Keratinocyte (primary cell): ENCODE measurements around the gene CCDC85C. TPM values are rescaled to one million over a fixed set of nuclear protein-coding genes. Genes with fewer than 3 reads are reported as not detected.
A peak's percentile ranks its signal among the peaks of the same experiment; 100 is the strongest.

Experiments
- DNase-seq: peaks from one replicate; pipeline ENCODE4 v3.0.0-alpha.2; 2011; ENCODE audit warnings: low read depth, missing footprints, low spot score
- FAIRE-seq: peaks from 2 replicates; lab custom pipeline; 2011; peaks lifted over from hg19 to GRCh38; lab: Jason Lieb, UNC
- H2AFZ ChIP-seq: 2 replicates; pipeline ENCODE4 v1.6.0; 2012; ENCODE audit warnings: low read length, control low read depth, inconsistent platforms; ENCODE audit not compliant: control insufficient read depth
- H3K27ac ChIP-seq: 2 replicates; pipeline ENCODE4 v1.5.1; 2011; ENCODE audit warnings: low read length; ENCODE audit not compliant: control insufficient read depth, insufficient read depth
- H3K27me3 ChIP-seq: 3 replicates; pipeline ENCODE4 v1.6.0; 2011; ENCODE audit warnings: low read length; ENCODE audit not compliant: control insufficient read depth, insufficient read depth; ENCODE audit errors: extremely low read depth
- H3K36me3 ChIP-seq, 2 experiments: 2 replicates in 1 of 2; 3 replicates in 1 of 2; pipeline ENCODE4 v1.5.1; 2011; ENCODE audit warnings: low read length in 2 of 2, mild to moderate bottlenecking in 1 of 2; ENCODE audit not compliant: control insufficient read depth in 2 of 2, insufficient read depth in 2 of 2; ENCODE audit errors: extremely low read depth in 1 of 2
- H3K4me1 ChIP-seq: 3 replicates; pipeline ENCODE4 v1.5.1; 2011; ENCODE audit warnings: low read length; ENCODE audit not compliant: control insufficient read depth, insufficient read depth; ENCODE audit errors: extremely low read depth
- H3K4me2 ChIP-seq: 3 replicates; pipeline ENCODE4 v1.6.0; 2011; ENCODE audit warnings: low read depth, low read length; ENCODE audit not compliant: control insufficient read depth, insufficient read depth; ENCODE audit errors: extremely low read depth
- H3K4me3 ChIP-seq, 3 experiments: fragments of 200-600 bp in 1 of 3; sonication (generic) in 1 of 3; 2 replicates in 2 of 3; 3 replicates in 1 of 3; pipeline ENCODE4 v1.5.1; 2011 to 2016; ENCODE audit warnings: low read length in 3 of 3, mild to moderate bottlenecking in 3 of 3, control low read depth in 2 of 3, inconsistent platforms in 1 of 3, low read depth in 1 of 3, mixed read lengths in 1 of 3, mixed run types in 1 of 3, moderate library complexity in 1 of 3; ENCODE audit not compliant: control insufficient read depth in 2 of 3, insufficient read depth in 2 of 3; ENCODE audit errors: extremely low read depth in 1 of 3
- H3K79me2 ChIP-seq: 2 replicates; pipeline ENCODE4 v1.6.0; 2012; ENCODE audit warnings: low read length; ENCODE audit not compliant: control insufficient read depth, insufficient read depth
- H3K9ac ChIP-seq: 3 replicates; pipeline ENCODE4 v1.6.0; 2011; ENCODE audit warnings: low read length; ENCODE audit not compliant: control insufficient read depth, insufficient read depth; ENCODE audit errors: extremely low read depth
- H3K9me1 ChIP-seq: 3 replicates; pipeline ENCODE4 v1.6.0; 2011; ENCODE audit warnings: low read length; ENCODE audit not compliant: control insufficient read depth, insufficient read depth; ENCODE audit errors: extremely low read depth
- H3K9me3 ChIP-seq: 2 replicates; pipeline ENCODE4 v1.5.1; 2012; ENCODE audit warnings: low read depth, low read length; ENCODE audit not compliant: control insufficient read depth
- H4K20me1 ChIP-seq: 3 replicates; pipeline ENCODE4 v1.6.0; 2011; ENCODE audit warnings: low read length; ENCODE audit not compliant: control insufficient read depth, insufficient read depth; ENCODE audit errors: extremely low read depth
- EZH2 ChIP-seq: IDR thresholded peaks from one replicate; pipeline ENCODE4 v1.6.1; 2012; ENCODE audit warnings: inconsistent platforms, mild to moderate bottlenecking, low read length, moderate library complexity
- dilution Hi-C: fragments of 300-500 bp; cut with MboI; formaldehyde crosslinking; loops from one replicate; pipeline ENCODE4 v1.7.0; 2020; ENCODE audit warnings: low sequenced_read_pairs; ENCODE audit not compliant: extremely low pct_ligation_motif_present
- polyA plus RNA-seq, 5 experiments: library from polyadenylated mRNA; depleted of rRNA in 3 of 5; stranded (reverse) in 3 of 5; stranded (forward) in 1 of 5; unstranded in 1 of 5; fragments of >200 nt; gene quantifications; 1 replicate in 1 of 5; 2 replicates in 3 of 5; 3 replicates in 1 of 5; pipeline versions ENCODE4 v1.2.1 to v1.2.3, GENCODE V29; 2011 to 2012; ENCODE audit warnings: missing spikeins in 2 of 5, low read depth in 1 of 5, low replicate concordance in 1 of 5
- TF ChIP-seq, protein P1 (sequence below), 3 experiments: IDR thresholded peaks in 1 of 3; conservative IDR thresholded peaks in 1 of 3; optimal IDR thresholded peaks in 1 of 3; 2 replicates in 2 of 3; 3 replicates in 1 of 3; pipeline versions ENCODE3 to v1.5.1; 2011; ENCODE audit warnings: low read length in 3 of 3, mild to moderate bottlenecking in 3 of 3, moderate library complexity in 2 of 3, control low read depth in 1 of 3, inconsistent platforms in 1 of 3; ENCODE audit not compliant: insufficient read depth in 2 of 3; ENCODE audit errors: extremely low read depth in 1 of 3

Gene CCDC85C
- polyA plus RNA-seq, 1 donor (not counting 4 experiments of a cell fraction or from before 2014, with no cell fraction given), result 13.2 TPM

DNA sequence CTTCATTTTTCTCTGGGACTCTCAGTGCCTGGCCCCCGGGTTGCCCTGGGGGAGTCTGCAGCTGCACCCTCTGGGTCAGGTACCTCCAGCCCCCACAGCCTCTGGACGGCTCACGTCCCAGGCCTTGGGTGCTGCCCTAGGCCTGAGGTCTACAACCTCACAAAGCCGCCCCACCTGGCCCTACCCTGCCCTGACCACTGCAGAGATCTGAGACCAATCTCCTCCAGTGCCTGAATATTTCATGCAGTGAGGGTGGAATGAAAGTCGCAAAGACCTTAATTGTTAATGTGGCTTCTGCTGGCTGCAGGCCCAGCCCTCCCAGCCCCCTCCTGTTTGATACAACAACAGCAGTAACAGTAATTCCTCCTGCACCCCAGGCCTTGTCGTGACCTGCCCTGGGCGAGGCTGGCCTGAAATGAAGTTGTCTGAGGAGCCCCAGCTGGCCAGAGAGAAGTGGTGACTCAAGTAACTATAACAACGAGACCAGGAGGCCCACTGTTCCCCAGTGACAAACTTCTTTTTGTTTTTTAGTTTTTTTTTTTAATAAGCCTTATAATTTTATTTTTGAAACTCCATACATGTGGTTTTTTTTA, 8.8 kb upstream of the CCDC85C start:
- Histone ChIP-seq H3K27ac (peak overlapping the region; percentile 85), H3K79me2 (no peaks in the 10 kb centered on the region), H3K4me3 (peak overlapping the region in 1 of 3 experiments; percentile 0), H4K20me1 (no peaks in the 10 kb centered on the region), H3K4me2 (peak overlapping the region; percentile 30), H3K27me3 (no peaks in the 10 kb centered on the region), H3K36me3 (no peaks in the 10 kb centered on the region), H3K9me3 (no peaks in the 10 kb centered on the region), H3K4me1 (peaks cover 22% of the 10 kb centered on the region), H2AFZ (no peak overlapping the region), H3K9ac (peak overlapping the region; percentile 70), H3K9me1 (no peaks in the 10 kb centered on the region)
- DNase-seq, result peak; percentile 76
- dilution Hi-C loops, result no loop called here
- TF ChIP-seq EZH2, result no peak
- TF ChIP-seq, protein P1, sequence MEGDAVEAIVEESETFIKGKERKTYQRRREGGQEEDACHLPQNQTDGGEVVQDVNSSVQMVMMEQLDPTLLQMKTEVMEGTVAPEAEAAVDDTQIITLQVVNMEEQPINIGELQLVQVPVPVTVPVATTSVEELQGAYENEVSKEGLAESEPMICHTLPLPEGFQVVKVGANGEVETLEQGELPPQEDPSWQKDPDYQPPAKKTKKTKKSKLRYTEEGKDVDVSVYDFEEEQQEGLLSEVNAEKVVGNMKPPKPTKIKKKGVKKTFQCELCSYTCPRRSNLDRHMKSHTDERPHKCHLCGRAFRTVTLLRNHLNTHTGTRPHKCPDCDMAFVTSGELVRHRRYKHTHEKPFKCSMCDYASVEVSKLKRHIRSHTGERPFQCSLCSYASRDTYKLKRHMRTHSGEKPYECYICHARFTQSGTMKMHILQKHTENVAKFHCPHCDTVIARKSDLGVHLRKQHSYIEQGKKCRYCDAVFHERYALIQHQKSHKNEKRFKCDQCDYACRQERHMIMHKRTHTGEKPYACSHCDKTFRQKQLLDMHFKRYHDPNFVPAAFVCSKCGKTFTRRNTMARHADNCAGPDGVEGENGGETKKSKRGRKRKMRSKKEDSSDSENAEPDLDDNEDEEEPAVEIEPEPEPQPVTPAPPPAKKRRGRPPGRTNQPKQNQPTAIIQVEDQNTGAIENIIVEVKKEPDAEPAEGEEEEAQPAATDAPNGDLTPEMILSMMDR (optimal IDR thresholded peaks at IDR 0.05 in 1 of 3, IDR thresholded peaks at IDR 0.05 in 1 of 3, conservative IDR thresholded peaks at IDR 0.05 in 1 of 3; ENCODE audit: extremely low read depth in 1 of 3, insufficient read depth in 2 of 3, low read length in 3 of 3), result no peak
- FAIRE-seq, result peak; percentile 74

DNA sequence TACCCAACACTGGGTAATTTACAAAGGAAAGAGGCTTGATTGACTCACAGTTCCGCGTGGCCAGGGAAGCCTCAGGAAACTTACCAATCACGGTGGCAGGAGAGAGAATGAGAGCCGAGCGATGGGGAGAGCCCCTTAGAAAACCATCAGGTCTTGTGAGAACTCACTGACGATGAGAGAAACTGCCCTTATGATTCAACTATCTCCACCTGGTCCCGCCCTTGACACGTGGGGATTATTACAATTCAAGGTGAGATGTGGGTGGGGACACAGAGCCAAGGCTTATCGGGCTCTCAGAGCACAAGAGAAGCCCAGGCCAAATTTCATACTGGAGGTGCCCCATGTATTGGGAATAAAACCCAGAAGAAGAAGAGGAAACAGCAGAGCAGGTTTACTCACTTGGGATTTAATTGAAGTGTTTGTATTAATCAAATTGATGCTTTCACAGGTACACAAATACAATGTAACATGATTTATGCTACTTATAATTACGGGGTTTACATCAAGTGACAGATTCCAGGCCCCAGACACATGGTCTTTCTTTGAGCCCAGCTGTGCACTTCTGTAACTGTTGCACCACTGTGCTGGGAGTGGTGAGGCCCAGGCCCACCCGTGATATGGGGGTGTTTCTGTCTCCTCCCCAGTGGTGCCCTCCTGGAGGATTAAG, 8.2 kb upstream of the CCDC85C start:
- TF ChIP-seq, protein P1 (optimal IDR thresholded peaks at IDR 0.05 in 1 of 3, IDR thresholded peaks at IDR 0.05 in 1 of 3, conservative IDR thresholded peaks at IDR 0.05 in 1 of 3; ENCODE audit: extremely low read depth in 1 of 3, insufficient read depth in 2 of 3, low read length in 3 of 3), result no peak
- no peak for TF ChIP-seq EZH2
- H3K4me2 ChIP-seq, result peak overlapping the region; percentile 42
- H3K4me3 ChIP-seq, result peak overlapping the region in 1 of 3 experiments; percentile 0
- dilution Hi-C loops, result no loop called here
- peak overlapping the region; percentile 85 for H3K27ac ChIP-seq
- no peaks in the 10 kb centered on the region for H3K27me3 ChIP-seq
- peaks cover 26% of the 10 kb centered on the region for H3K4me1 ChIP-seq
- H3K79me2 ChIP-seq, result no peaks in the 10 kb centered on the region
- H2AFZ ChIP-seq, result no peak overlapping the region
- no peaks in the 10 kb centered on the region for H3K9me3 ChIP-seq
- peak overlapping the region; percentile 70 for H3K9ac ChIP-seq
- peak; percentile 72 for FAIRE-seq
- DNase-seq, result peak; percentile 50
- no peaks in the 10 kb centered on the region for H4K20me1 ChIP-seq
- H3K36me3 ChIP-seq, result no peaks in the 10 kb centered on the region
- no peaks in the 10 kb centered on the region for H3K9me1 ChIP-seq
